ENCODE results near the gene AGAP1.
"Not testable (repeated sequence)": the region's sequence is repeated elsewhere in the genome, so short reads cannot be mapped to it uniquely, and the experiment has no call there.

AGAP1 gene

GRCh38 chr2:235947055-235947454 lies 453.2 kb downstream of the AGAP1 start:
- DNase-seq, result peak in 1 of 10 donors; percentile 32
- intact Hi-C loops (cut with DNase I), result not testable (repeated sequence)

- intact Hi-C loops (cut with DNase I), result no loop called here
- DNase-seq, result peak in 1 of 10 donors; percentile 72
Observed at GRCh38 chr2:235949567-235950472, 456.0 kb downstream of the AGAP1 start.

- no peak for DNase-seq
- intact Hi-C loops (cut with DNase I), result no loop called here
Observed at GRCh38 chr2:235950473-235950809, 456.6 kb downstream of the AGAP1 start.

DNA sequence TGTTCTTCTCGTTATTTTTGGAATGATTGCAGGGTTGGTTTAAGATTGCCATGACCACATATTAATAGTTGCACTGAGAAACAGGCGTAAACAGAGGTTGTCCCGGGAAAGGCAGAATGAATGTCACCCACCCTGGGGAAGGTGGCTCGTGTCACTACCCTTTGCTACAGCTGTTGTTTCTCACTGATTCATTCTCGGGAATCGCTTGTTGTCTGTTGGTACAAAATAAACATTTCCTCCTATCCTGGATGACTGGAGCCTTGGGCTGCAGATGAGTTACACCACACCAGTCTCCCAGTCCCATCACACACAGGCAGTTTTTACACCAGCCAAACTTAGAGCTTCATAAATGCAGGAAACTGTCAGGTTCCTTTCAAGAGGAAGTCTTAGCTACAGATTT lies 457.6 kb downstream of the AGAP1 start:
- no peak for DNase-seq
- intact Hi-C loops (cut with DNase I), result no loop called here

DNA sequence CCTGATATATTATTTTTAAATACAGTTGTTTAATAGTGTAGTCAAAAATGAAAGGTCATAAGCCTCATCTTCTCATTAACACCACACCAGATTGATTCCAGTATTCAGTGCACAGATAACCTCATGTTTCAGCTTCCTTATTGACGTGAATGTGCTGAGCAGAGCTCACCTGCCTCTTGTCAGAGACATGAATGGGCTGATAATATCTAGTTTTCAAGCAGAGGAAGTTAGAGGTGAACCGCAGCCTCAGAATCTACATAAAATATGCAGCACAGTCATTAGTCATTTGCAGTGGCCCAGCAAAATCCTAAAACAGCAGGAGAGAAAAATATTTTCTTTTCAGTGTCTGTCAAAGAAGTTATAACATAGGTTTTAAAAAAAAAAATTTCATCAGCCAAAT lies 458.1 kb downstream of the AGAP1 start:
- no peak for DNase-seq
- intact Hi-C loops (cut with DNase I), result no loop called here

DNA sequence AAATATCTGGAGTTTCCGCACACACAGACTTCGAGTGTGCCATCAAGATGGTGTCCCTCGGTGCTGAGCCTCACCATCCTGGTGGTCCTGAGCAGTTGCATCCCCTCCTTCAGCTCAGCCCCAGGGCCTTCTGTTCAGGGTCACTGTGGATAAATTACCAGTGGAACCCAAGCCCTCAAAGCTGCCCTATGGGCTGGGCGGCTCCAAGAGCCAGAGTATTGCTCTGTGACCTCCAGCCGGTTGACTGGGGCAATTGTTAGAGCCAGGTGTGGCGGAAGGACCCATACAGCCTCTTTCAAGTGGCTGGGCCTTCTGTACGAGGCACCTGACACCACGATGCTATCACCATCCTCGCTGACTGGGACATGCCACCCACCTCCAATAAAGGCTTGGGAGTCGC lies 458.9 kb downstream of the AGAP1 start:
- no peak for DNase-seq

DNA sequence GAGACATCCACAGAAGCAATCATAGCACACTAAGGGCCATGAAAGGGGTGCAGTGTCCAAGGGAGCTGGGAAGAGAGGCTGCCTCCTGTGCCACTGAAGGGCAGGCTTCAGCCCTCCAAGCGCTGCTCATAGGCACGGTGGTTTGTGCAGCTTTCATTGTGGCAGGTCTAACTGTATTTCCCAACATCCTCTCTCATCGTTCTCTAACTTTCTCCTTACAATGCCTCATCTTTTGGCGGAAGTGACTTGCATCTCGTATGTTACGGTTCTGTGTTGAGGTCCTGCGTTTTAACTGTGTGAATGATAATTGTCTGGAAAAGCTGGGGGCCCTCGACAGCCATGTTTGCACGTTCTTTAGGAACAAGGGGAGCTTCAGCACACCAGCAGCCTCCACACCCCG lies 460.4 kb downstream of the AGAP1 start:
- DNase-seq, result no peak
- intact Hi-C loops (cut with DNase I), result no loop called here

More for the DNA sequence above, 458.9 kb downstream of the AGAP1 start:
- intact Hi-C loops (cut with DNase I), result no loop called here

DNA sequence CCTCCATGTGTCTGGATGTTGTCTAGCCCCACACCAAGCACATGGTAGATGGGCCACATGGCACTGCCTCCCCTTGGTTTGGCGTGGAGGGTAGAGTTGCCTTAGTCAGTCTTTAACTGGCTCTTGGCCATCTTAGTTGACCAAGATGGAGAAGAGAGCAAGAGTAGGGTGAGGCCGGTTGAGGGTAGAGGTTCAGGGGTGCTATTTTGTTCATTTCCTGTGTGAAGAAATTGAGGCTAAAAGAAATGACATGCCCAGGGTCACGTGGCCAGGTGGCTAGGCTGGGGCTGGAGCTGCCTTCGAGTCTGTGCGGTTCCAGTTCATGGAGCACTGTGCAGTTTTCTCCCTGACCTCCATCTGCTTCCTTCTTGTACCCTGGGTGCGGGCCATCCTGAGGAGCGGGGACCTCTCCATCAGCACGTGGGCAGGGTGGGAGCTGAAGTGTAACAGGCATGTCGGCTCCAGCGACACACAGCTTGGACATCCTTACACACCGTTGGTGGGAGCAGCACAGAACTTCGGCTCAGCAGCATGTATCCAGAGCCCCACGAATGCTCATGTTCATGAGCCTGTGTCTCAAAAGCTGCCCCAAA lies 461.1 kb downstream of the AGAP1 start:
- no peak for DNase-seq
- intact Hi-C loops (cut with DNase I), result no loop called here

DNA sequence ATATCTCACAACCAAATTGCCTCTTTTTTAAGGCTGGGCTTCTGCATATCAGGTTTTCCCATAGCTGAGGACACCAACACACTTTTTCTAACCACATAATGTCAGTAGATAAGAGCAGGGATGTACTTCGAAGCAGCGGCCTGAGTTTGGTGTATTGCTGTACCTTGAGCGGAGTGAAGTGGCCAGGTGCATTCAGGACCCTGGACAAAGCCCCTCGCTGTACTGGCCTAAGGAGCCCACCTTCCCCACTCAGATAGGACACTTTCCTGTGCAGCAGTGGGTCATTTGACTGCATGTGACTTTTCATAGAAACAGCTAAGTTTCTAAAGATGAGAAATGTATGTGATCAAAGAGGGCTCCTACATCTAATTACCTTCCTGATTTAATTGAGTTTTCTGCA lies 461.8 kb downstream of the AGAP1 start:
- intact Hi-C loops (cut with DNase I), result no loop called here
- no peak for DNase-seq

GRCh38 chr2:235956281-235956970 lies 462.6 kb downstream of the AGAP1 start:
- intact Hi-C loops (cut with DNase I), result no loop called here
- DNase-seq, result peak in 1 of 10 donors; percentile 42

DNA sequence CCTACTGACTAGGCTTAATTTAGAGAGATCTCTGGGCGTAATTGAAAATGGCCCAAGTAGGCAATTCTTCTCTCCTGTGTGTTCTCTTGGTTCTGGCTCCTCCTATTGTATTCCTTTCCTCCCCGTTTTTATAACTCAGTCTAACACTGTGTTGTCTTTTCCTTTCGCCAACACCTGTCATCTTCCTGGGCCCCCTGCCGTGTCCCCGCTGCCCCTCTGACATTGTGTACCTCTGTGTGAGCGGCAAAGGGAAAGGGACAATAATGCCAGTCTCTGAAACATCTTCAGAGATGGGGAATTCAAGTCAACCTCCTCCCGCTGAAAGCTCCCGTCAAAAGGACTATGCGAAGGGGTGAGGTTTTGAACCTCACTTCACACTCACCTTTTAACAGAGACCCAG lies 463.4 kb downstream of the AGAP1 start:
- intact Hi-C loops (cut with DNase I), result no loop called here
- DNase-seq, result no peak

DNA sequence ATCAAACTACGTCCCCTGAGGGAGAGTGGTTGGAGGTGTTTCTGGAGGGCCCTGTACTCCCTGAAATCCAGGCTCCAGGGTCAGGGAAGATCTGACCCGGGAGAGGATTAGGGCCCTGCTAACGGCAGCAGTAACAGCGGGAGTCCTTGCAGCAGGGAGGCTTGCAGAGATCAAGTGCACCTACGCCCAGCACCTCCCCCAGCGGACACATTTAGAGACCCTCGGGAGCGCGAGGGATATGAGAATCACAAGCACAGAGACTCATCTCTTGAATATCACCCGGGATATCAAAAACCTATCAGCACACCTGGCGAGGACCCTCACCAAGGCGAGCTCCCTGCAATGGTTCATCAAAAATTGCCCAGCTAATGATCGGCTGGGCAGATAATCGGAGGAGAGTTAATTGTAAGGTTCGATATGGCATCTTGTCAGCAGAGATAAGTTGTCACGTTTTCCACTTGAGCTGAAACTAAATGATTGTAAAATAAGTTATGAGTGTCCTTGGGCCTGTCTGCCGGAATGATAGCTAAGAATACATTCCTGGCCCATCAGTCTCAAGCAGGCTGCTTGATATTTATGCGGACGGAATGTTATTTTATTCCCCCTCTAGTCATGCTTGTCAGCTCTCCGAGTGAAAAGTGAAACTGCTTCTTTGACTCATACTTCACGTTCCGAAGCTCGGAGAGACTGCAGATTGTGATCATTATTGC lies 464.5 kb downstream of the AGAP1 start:
- intact Hi-C loops (cut with DNase I), result no loop called here
- peak in 1 of 10 donors; percentile 39 for DNase-seq

DNA sequence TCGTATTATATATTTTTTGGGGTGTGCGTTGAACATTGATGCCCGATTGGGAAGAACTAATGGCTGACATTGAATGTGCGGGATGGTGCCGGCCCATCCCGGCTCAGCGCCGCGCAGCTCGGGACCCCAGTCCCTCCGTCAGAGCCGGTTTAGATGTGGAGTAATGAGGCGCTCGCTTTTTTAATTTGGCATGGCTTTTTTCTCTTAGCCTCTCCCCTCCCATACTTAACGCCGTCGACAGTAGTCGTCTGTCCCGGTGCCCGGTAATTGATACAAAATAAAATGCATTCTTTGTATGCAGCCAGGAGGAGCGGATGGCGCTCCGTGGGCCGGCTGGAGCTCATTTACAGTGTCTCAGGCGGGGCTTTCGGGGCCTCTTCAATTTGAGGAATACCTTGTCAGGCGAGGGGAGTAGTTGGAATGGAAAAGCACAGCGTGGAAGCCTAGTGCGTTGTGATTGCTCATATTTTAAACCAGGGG lies 465.1 kb downstream of the AGAP1 start:
- intact Hi-C loops (cut with DNase I), result no loop called here
- DNase-seq, result peak in 1 of 10 donors; percentile 66

GRCh38 chr2:235960011-235960715 lies 466.3 kb downstream of the AGAP1 start:
- intact Hi-C loops (cut with DNase I), result no loop called here
- DNase-seq, result no peak

DNA sequence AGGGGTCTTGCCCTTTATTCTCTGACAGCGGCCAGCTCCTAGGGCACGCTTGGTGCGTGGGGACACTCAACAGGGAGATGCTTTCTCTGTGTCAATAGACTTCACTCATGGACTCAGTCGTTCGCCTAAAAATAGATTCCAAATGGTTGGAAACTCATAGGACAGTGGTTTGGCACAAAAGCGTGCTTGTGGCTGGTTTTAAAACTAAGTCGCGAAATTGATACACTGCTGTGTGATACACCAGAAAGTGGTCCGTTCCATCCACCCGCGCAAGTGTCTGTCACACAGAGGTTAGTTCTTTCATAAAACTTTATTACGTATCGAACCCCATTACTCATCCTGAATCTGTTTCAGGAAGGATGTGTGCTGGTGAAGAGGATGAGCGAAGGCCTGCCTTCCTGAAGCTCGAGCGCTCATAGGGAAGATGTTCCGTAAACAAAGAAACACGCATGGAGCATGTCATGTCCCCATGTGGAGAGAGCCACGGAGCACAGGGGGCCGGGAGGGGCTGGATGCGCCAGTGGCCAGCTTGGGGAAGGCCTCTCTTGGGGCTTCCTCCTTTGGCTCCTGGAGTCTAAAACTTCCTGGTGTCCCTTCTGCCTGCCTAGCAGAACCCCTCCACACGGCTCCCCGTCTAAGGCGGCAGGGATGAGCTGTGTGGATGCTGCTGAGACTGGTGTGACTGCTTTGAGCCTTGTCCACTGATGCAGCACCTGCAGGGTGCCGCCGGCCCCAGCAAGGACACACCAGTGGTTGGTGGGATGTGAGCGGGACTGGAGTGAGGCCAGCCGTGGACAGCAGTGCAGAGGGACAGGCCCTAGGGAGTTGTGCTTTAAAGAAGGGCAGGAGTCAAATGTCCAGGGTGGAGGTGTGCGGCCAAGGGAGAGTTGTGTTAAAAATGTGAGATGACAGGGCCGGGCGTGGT lies 467.1 kb downstream of the AGAP1 start:
- intact Hi-C loops (cut with DNase I), result no loop called here
- no peak for DNase-seq

DNA sequence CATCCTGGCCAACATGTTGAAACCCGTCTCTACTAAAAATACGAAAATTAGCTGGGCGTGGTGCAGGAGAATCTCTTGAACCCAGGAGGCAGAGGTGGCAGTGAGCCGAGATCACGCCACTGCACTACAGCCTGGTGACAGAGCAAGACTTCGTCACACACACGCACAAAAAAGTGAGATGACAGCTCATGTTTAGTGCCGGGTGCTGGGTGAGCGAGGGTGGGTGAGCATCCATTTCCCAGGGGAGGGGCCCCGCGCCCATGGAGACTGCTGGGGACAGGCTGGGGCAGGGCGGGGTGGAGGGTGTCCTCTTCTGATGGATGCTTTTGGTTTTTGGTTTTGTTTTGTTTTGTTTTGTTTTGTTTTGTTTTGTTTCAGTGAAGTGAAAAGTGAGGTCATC lies 467.9 kb downstream of the AGAP1 start:
- DNase-seq, result no peak
- intact Hi-C loops (cut with DNase I), result no loop called here

DNA sequence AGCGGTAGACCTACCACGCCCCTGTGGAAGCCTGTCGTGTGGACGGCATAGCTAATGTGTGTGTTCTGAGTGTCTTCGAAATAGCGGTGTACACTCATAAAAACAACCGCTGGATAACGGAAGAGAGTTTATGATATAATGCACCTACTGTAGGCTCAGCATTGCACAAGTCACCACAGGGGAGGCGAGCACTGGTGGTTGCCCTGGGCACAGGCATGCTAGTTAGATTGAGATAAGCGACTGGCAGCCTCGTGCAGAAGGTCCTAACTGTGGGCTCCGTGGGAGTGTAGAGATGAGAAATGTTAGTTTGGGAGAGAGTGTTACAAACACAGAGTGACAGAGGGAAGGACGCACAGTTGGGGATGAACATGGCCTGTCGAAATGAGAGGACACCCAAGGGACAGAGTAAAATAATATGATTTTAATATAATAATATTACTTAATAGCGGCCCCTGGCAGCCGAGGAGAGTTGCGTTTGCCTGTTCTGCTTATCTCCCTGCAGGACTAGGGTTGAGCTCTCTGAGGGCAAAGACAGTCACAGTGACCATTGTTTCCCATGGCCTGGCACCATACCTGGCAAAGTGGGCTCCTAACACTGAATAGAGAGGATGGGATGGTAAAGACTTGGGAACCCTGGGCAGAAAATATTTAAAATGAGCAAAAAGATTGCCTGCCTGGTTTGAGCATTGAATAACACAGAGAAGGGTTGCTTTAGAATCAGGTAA lies 470.2 kb downstream of the AGAP1 start:
- DNase-seq, result no peak
- intact Hi-C loops (cut with DNase I), result no loop called here

DNA sequence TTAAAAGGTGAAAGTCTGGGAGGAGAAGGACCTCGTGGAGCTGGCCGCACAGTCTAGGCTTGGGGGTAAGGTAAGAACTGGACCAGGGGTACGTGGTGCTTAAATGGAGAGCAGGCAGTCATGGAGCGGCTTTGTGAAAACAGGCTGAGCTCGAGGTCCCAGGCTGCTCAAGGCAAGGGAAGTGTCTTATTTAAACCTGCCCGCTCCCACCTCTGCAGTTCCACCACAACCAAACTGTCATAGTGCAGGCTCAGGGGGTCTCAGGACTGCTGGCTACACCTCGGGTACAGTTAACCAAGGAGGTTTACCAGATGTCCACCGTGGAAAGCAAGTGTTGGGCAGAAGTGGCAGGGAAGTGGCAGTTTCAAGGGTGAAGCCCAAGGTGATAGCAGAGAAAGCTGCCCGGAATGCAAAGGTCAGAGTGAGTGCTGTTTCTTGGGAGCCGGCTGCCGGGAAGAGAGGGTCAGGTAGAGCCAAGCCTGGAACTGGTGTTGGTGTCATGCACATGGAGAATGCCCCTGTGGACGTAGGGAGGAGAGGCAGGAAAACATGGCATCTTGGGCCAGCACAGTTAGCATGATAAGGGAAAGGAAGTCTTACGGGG lies 471.0 kb downstream of the AGAP1 start:
- intact Hi-C loops (cut with DNase I), result no loop called here
- peak in 1 of 10 donors; percentile 26 for DNase-seq

Data from posterior cingulate gyrus (tissue), 11 donors.